Nephron progenitor cell (in vitro differentiated cells): Measurements from ENCODE around the gene TNFSF13.

Experiments
- DNase-seq: peaks from one replicate; pipeline ENCODE4 v3.0.0; 2021
- H3K27ac Mint-ChIP-seq: 2 replicates; pipeline ENCODE4 v1.8.0; 2021; ENCODE audit warnings: mild to moderate bottlenecking, moderate library complexity, mixed read lengths
- H3K27me3 Mint-ChIP-seq: 2 replicates; pipeline ENCODE4 v1.8.0; 2021; ENCODE audit warnings: mild to moderate bottlenecking, low read depth, mixed read lengths; ENCODE audit not compliant: poor library complexity
- H3K36me3 Mint-ChIP-seq: 2 replicates; pipeline ENCODE4 v1.8.0; 2021; ENCODE audit warnings: low read depth, mixed read lengths
- H3K4me1 Mint-ChIP-seq: 2 replicates; pipeline ENCODE4 v1.8.0; 2021; ENCODE audit warnings: mixed read lengths
- H3K4me3 Mint-ChIP-seq: 2 replicates; pipeline ENCODE4 v1.8.0; 2021; ENCODE audit warnings: mild to moderate bottlenecking, moderate library complexity, mixed read lengths
- H3K9me3 Mint-ChIP-seq: 2 replicates; pipeline ENCODE4 v1.8.0; 2021; ENCODE audit warnings: mild to moderate bottlenecking, moderate library complexity, mixed read lengths
- TF ChIP-seq, protein P1 (sequence below): fragments of 200-600 bp; sonication (generic); IDR thresholded peaks from 2 replicates; pipeline ENCODE4 v1.5.0; 2021; ENCODE audit warnings: antibody characterized with exemption

The TNFSF13 gene

DNA sequence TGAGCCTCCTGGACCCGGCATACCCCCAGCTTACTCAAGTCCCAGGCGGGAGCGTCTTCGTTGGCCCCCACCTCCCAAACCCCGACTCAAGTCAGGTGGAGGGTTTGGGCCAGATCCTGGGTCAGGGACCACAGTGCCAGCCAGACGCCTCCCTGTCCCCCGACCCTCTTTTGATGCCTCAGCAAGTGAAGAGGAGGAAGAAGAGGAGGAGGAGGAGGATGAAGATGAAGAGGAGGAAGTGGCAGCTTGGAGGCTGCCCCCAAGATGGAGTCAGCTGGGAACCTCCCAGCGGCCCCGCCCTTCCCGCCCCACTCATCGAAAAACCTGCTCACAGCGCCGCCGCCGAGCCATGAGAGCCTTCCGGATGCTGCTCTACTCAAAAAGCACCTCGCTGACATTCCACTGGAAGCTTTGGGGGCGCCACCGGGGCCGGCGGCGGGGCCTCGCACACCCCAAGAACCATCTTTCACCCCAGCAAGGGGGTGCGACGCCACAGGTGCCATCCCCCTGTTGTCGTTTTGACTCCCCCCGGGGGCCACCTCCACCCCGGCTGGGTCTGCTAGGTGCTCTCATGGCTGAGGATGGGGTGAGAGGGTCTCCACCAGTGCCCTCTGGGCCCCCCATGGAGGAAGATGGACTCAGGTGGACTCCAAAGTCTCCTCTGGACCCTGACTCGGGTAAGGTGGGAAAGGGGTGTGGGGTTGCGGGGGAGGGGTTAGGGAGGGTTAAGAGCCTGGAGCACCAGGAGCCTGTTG lies 4.7 kb downstream of the TNFSF13 start:
- H3K4me1 Mint-ChIP-seq = peaks cover 56% of the 10 kb centered on the region
- H3K27me3 Mint-ChIP-seq = peaks cover 11% of the 10 kb centered on the region
- no peaks in the 10 kb centered on the region for H3K9me3 Mint-ChIP-seq
- H3K36me3 Mint-ChIP-seq = peaks cover 40% of the 10 kb centered on the region
- TF ChIP-seq, protein P1, sequence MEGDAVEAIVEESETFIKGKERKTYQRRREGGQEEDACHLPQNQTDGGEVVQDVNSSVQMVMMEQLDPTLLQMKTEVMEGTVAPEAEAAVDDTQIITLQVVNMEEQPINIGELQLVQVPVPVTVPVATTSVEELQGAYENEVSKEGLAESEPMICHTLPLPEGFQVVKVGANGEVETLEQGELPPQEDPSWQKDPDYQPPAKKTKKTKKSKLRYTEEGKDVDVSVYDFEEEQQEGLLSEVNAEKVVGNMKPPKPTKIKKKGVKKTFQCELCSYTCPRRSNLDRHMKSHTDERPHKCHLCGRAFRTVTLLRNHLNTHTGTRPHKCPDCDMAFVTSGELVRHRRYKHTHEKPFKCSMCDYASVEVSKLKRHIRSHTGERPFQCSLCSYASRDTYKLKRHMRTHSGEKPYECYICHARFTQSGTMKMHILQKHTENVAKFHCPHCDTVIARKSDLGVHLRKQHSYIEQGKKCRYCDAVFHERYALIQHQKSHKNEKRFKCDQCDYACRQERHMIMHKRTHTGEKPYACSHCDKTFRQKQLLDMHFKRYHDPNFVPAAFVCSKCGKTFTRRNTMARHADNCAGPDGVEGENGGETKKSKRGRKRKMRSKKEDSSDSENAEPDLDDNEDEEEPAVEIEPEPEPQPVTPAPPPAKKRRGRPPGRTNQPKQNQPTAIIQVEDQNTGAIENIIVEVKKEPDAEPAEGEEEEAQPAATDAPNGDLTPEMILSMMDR = no peak
- no peak for DNase-seq
- peak overlapping the region; percentile 98 for H3K4me3 Mint-ChIP-seq
- H3K27ac Mint-ChIP-seq = no peak overlapping the region

DNA sequence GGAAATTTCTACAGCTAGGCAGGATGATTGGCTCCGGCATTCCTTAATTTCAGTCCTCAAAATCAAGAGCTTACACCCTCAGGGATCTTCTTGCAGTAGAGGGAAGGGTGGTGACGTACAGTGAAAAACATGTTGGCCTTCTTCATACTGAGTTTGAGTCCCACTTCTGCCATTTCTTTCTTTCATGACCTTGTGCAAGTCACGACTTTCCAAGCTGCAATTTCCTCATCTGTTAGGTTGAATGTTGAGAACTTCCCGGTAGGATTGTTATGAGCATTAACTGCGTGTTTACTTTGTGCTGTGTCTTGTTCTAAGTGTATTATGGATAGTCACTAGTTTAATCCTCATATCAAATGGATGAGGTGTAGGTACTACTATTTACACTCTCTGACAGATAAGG lies 11.0 kb downstream of the TNFSF13 start:
- Mint-ChIP-seq H3K9me3 (no peaks in the 10 kb centered on the region), H3K36me3 (peaks cover 70% of the 10 kb centered on the region), H3K4me3 (no peak overlapping the region), H3K4me1 (peaks cover 31% of the 10 kb centered on the region), H3K27ac (no peak overlapping the region), H3K27me3 (no peaks in the 10 kb centered on the region)
- DNase-seq = no peak
- TF ChIP-seq, protein P1 = no peak

DNA sequence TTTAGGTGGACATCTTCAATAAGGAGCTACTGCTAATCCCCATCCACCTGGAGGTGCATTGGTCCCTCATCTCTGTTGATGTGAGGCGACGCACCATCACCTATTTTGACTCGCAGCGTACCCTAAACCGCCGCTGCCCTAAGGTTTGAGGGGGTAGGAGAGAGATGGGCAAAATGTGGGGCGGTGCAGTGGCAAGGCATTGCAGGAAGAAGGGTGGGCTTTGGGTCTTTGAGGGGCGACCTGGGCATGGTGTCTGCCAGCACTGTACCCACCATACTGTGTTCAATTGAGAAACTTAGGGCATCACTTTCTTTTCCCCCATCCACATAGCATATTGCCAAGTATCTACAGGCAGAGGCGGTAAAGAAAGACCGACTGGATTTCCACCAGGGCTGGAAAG lies 11.8 kb downstream of the TNFSF13 start:
- H3K4me3 Mint-ChIP-seq = no peak overlapping the region
- no peak for DNase-seq
- peak overlapping the region; percentile 78 for H3K27ac Mint-ChIP-seq
- peaks cover 70% of the 10 kb centered on the region for H3K36me3 Mint-ChIP-seq
- H3K27me3 Mint-ChIP-seq = no peaks in the 10 kb centered on the region
- H3K9me3 Mint-ChIP-seq = no peaks in the 10 kb centered on the region
- peaks cover 39% of the 10 kb centered on the region for H3K4me1 Mint-ChIP-seq
- TF ChIP-seq, protein P1 = no peak

DNA sequence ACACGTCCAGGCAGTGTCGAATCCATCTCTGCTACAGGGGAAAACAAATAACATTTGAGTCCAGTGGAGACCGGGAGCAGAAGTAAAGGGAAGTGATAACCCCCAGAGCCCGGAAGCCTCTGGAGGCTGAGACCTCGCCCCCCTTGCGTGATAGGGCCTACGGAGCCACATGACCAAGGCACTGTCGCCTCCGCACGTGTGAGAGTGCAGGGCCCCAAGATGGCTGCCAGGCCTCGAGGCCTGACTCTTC lies 13.7 kb downstream of the TNFSF13 start:
- Mint-ChIP-seq H3K27ac (peak overlapping the region; percentile 99), H3K36me3 (peaks cover 74% of the 10 kb centered on the region), H3K27me3 (no peaks in the 10 kb centered on the region), H3K4me1 (peaks cover 58% of the 10 kb centered on the region), H3K9me3 (no peaks in the 10 kb centered on the region), H3K4me3 (peak overlapping the region; percentile 97)
- TF ChIP-seq, protein P1 = no peak
- no peak for DNase-seq

DNA sequence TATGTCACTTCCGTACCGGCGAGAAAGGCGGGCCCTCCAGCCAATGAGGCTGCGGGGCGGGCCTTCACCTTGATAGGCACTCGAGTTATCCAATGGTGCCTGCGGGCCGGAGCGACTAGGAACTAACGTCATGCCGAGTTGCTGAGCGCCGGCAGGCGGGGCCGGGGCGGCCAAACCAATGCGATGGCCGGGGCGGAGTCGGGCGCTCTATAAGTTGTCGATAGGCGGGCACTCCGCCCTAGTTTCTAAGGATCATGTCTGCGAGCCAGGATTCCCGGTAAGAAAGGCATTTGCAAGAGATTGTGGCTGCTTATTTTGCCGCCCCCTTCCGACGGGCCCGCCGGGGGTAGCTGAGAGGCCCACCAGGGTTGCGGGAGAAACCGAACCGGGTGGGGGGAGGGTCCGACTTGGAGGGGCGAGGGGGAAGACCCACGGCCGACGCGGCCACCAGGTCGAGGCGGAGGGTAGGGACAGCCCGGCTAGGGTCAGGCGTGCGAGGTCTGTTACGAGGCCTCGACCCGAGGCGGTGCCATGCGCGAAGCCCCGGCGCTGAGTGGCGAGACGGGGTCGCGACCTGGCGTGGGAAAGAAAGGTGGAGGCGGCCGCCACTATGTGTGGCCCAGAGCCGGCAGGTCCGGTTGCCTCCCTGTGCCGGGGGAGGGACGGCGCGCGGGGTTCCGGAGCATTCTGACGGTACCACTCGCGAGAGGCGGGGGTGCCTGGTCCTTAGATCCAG lies 14.2 kb downstream of the TNFSF13 start:
- peaks cover 74% of the 10 kb centered on the region for H3K36me3 Mint-ChIP-seq
- no peaks in the 10 kb centered on the region for H3K9me3 Mint-ChIP-seq
- TF ChIP-seq, protein P1 = no peak
- H3K27ac Mint-ChIP-seq = peak overlapping the region; percentile 99
- H3K4me1 Mint-ChIP-seq = peaks cover 57% of the 10 kb centered on the region
- peak overlapping the region; percentile 97 for H3K4me3 Mint-ChIP-seq
- H3K27me3 Mint-ChIP-seq = no peaks in the 10 kb centered on the region
- DNase-seq = peak; percentile 99
